A549 (cell line): ENCODE measurements around the gene CD3G. TPM values are rescaled to one million over a fixed set of nuclear protein-coding genes. Genes with fewer than 3 reads are reported as not detected.

Source experiments
- ATAC-seq, 2 experiments: fragments of 200-7000 bp in 1 of 2; fragments of >200 bp in 1 of 2; cut with Nextera tagmentation in 1 of 2; cut with Tn5 transposase in 1 of 2; 3 replicates each; pipeline versions ENCODE4 v1.8.0 to v1.9.1; 2018 to 2020; ENCODE audit warnings: mild to moderate bottlenecking in 1 of 2, moderate library complexity in 1 of 2
- CTCF ChIA-PET: fragments of 300-600 bp; sonication (Branson Sonifier 250); formaldehyde crosslinking; extraction: SDS; loops from one replicate; lab custom pipeline; 2021; ENCODE audit warnings: antibody characterized with exemption, inconsistent platforms; lab: Yijun Ruan, JAX
- POLR2A ChIA-PET: fragments of 350-600 bp; formaldehyde crosslinking; extraction: SDS; loops from one replicate; lab custom pipeline; 2021; ENCODE audit warnings: antibody characterized with exemption, inconsistent platforms; lab: Yijun Ruan, JAX
- DNase-seq, 2 experiments: peaks; one replicate each; pipeline versions ENCODE4 v3.0.0 to v3.0.0-alpha.2; 2011 to 2016; ENCODE audit warnings: low read depth in 1 of 2, low spot score in 1 of 2
- FAIRE-seq: peaks from 2 replicates; lab custom pipeline; 2011; peaks lifted over from hg19 to GRCh38; lab: Jason Lieb, UNC
- H3K27ac ChIP-seq, 2 experiments: fragments of >200 bp; sonication (Bioruptor Twin); formaldehyde crosslinking; 3 replicates each; pipeline ENCODE4 v1.5.1; 2016 to 2017
- H3K4me1 ChIP-seq: fragments of >200 bp; sonication (Bioruptor Twin); formaldehyde crosslinking; 3 replicates; pipeline ENCODE4 v1.6.1; 2016
- H3K4me2 ChIP-seq: fragments of >200 bp; sonication (Bioruptor Twin); formaldehyde crosslinking; 3 replicates; pipeline ENCODE4 v1.6.1; 2016
- H3K4me3 ChIP-seq: fragments of >200 bp; sonication (Bioruptor Twin); formaldehyde crosslinking; 3 replicates; pipeline ENCODE4 v1.5.1; 2016
- H3K9me3 ChIP-seq: fragments of >200 bp; sonication (Bioruptor Twin); formaldehyde crosslinking; 3 replicates; pipeline ENCODE4 v1.6.1; 2016
- BHLHE40 ChIP-seq: IDR thresholded peaks from 2 replicates; pipeline ENCODE4 v1.6.1; 2012; ENCODE audit warnings: low read depth, low read length, inconsistent platforms
- CBX2 ChIP-seq: fragments of 200-600 bp; sonication (generic); IDR thresholded peaks from 2 replicates; pipeline ENCODE4 v1.6.1; 2016; ENCODE audit warnings: low read depth, mild to moderate bottlenecking, borderline replicate concordance
- EHF ChIP-seq: fragments of 250-450 bp; sonication (Bioruptor Pico); IDR thresholded peaks from 2 replicates; pipeline ENCODE4 v1.5.0; 2020; ENCODE audit warnings: mild to moderate bottlenecking
- EHMT2 ChIP-seq: fragments of 200-600 bp; sonication (generic); IDR thresholded peaks from 2 replicates; pipeline ENCODE4 v1.6.1; 2016; ENCODE audit warnings: antibody characterized with exemption, low read depth, mild to moderate bottlenecking, moderate library complexity
- ESRRA ChIP-seq: fragments of 150-350 bp; IDR thresholded peaks from 2 replicates; pipeline ENCODE4 v1.6.1; 2014; ENCODE audit warnings: mild to moderate bottlenecking, low read length, borderline replicate concordance
- FOSB ChIP-seq: fragments of 250-450 bp; sonication (Bioruptor Pico); IDR thresholded peaks from 2 replicates; pipeline ENCODE4 v1.5.0; 2020; ENCODE audit warnings: mild to moderate bottlenecking, moderate library complexity
- FOSL2 ChIP-seq, 2 experiments: fragments of 450-650 bp in 1 of 2; fragments of >200 bp in 1 of 2; sonication (Bioruptor Twin) in 1 of 2; formaldehyde crosslinking; IDR thresholded peaks; 2 replicates each; pipeline versions ENCODE4 v1.5.0 to v1.6.1; 2016 to 2020; ENCODE audit warnings: mild to moderate bottlenecking in 1 of 2, moderate library complexity in 1 of 2
- FOXS1 ChIP-seq: fragments of 250-450 bp; sonication (Bioruptor Pico); IDR thresholded peaks from 2 replicates; pipeline ENCODE4 v1.5.0; 2020; ENCODE audit warnings: mild to moderate bottlenecking, moderate library complexity
- HDAC2 ChIP-seq: fragments of 200-600 bp; sonication (generic); IDR thresholded peaks from 2 replicates; pipeline ENCODE4 v1.6.1; 2016
- HEYL ChIP-seq: fragments of 250-450 bp; sonication (Bioruptor Pico); IDR thresholded peaks from 2 replicates; pipeline ENCODE4 v1.8.0; 2021; ENCODE audit warnings: mild to moderate bottlenecking, moderate library complexity
- HOXA7 ChIP-seq: fragments of 250-450 bp; sonication (Bioruptor Pico); IDR thresholded peaks from 2 replicates; pipeline ENCODE4 v1.5.0; 2020; ENCODE audit warnings: mild to moderate bottlenecking, moderate library complexity
- HOXB5 ChIP-seq: fragments of 250-450 bp; sonication (Bioruptor Pico); IDR thresholded peaks from 2 replicates; pipeline ENCODE4 v1.5.0; 2020; ENCODE audit warnings: mild to moderate bottlenecking, moderate library complexity
- JUNB ChIP-seq: fragments of >200 bp; sonication (Bioruptor Twin); formaldehyde crosslinking; IDR thresholded peaks from 2 replicates; pipeline ENCODE4 v1.6.1; 2016
- POLR2A ChIP-seq: IDR thresholded peaks from 2 replicates; pipeline ENCODE4 v1.6.1; 2012; ENCODE audit warnings: mild to moderate bottlenecking, low read length
- POLR2AphosphoS2 ChIP-seq: conservative IDR thresholded peaks from 2 replicates; pipeline ENCODE4 v1.6.1; 2012; ENCODE audit warnings: low read length, improper control_type of control experiment, inconsistent platforms
- RFX5 ChIP-seq: fragments of 450-650 bp; IDR thresholded peaks from 2 replicates; pipeline ENCODE4 v1.7.1; 2014; ENCODE audit warnings: antibody characterized with exemption, mild to moderate bottlenecking, moderate library complexity
- TFCP2L1 ChIP-seq: fragments of 250-450 bp; sonication (Bioruptor Pico); IDR thresholded peaks from 2 replicates; pipeline ENCODE4 v1.5.0; 2021; ENCODE audit warnings: mild to moderate bottlenecking
- ZFP36 ChIP-seq: fragments of 450-650 bp; IDR thresholded peaks from 2 replicates; pipeline ENCODE4 v1.6.1; 2014; ENCODE audit warnings: borderline replicate concordance; ENCODE audit not compliant: partially characterized antibody
- ZSCAN20 ChIP-seq: fragments of 250-450 bp; sonication (Bioruptor Pico); IDR thresholded peaks from 2 replicates; pipeline ENCODE4 v1.8.0; 2022; ENCODE audit warnings: mild to moderate bottlenecking, moderate library complexity
- WGBS: methylation state at CpG from one replicate; pipeline ENCODE4 v1.1.6; 2017; ENCODE audit errors: missing lambda C conversion rate; 5-methylcytosine and 5-hydroxymethylcytosine counted together
- polyA plus RNA-seq, 4 experiments: library from polyadenylated mRNA; depleted of rRNA in 3 of 4; stranded (reverse); fragments of >200 nt; fragmentation: RNase III in 1 of 4; extraction: RNeasy Plus Mini Kit Qiagen cat#74134 plus additional on column Dnase treatment in 1 of 4; gene quantifications; 2 replicates in 3 of 4; 3 replicates in 1 of 4; pipeline ENCODE4 v1.2.3, GENCODE V29; 2011 to 2017
- TF ChIP-seq, protein P1 (sequence below): fragments of 250-450 bp; sonication (Bioruptor Pico); IDR thresholded peaks from 2 replicates; pipeline ENCODE4 v1.5.0; 2021; ENCODE audit warnings: mild to moderate bottlenecking, moderate library complexity, borderline replicate concordance
- TF ChIP-seq, protein P2 (sequence below): fragments of >200 bp; sonication (Bioruptor Twin); formaldehyde crosslinking; IDR thresholded peaks from 2 replicates; pipeline ENCODE4 v1.6.1; 2016

CD3G gene
- polyA plus RNA-seq, 2 of the 4 experiments (the other 2 are of a cell fraction), result not detected

DNA sequence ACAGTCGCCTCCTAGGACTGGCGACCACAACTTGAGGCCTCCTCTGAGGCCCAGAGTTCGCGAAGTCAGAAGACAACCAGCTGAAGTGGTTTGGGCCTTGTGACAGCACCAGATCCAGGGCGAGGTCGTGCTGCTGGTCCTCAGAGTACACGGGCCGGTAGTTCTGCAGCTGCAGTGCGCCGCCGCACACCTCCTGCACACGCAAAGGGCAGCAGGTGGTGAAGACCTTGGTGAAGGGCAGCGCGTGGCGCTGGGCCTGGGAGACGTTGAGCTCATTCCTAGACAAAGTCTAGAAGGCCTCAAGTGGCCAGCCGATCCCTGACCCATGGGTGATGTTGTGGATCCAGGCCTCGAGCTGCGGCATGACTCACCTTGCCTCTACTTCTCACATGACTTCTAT lies 21.4 kb upstream of the CD3G start:
- Histone ChIP-seq H3K27ac (no peak overlapping the region), H3K4me2 (no peak overlapping the region), H3K4me3 (no peak overlapping the region), H3K9me3 (no peaks in the 10 kb centered on the region), H3K4me1 (no peaks in the 10 kb centered on the region)
- FAIRE-seq, result no peak
- POLR2A ChIA-PET, result no interaction called here
- CTCF ChIA-PET, result interaction anchor here (2.0 kb wide), 1 partner anchor 31 kb away, joined by 6 read pairs; no protein-coding TSS in a partner anchor
- ATAC-seq, result no peak
- TF ChIP-seq HEYL (no peak), FOSB (CRISPR knock-in tag) (no peak), CBX2 (no peak), ZFP36 (no peak), HOXB5 (no peak), TFCP2L1 (CRISPR knock-in tag) (no peak), HDAC2 (no peak), BHLHE40 (no peak), FOSL2 (IDR thresholded peaks at IDR 0.05) (no peak), FOSL2 (CRISPR knock-in tag; IDR thresholded peaks at IDR 0.05) (no peak), FOXS1 (CRISPR knock-in tag) (no peak), ESRRA (no peak), ZSCAN20 (no peak), JUNB (no peak)
- TF ChIP-seq, protein P1, sequence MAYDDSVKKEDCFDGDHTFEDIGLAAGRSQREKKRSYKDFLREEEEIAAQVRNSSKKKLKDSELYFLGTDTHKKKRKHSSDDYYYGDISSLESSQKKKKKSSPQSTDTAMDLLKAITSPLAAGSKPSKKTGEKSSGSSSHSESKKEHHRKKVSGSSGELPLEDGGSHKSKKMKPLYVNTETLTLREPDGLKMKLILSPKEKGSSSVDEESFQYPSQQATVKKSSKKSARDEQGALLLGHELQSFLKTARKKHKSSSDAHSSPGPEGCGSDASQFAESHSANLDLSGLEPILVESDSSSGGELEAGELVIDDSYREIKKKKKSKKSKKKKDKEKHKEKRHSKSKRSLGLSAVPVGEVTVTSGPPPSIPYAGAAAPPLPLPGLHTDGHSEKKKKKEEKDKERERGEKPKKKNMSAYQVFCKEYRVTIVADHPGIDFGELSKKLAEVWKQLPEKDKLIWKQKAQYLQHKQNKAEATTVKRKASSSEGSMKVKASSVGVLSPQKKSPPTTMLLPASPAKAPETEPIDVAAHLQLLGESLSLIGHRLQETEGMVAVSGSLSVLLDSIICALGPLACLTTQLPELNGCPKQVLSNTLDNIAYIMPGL (CRISPR knock-in tag), result no peak
- TF ChIP-seq, protein P2, sequence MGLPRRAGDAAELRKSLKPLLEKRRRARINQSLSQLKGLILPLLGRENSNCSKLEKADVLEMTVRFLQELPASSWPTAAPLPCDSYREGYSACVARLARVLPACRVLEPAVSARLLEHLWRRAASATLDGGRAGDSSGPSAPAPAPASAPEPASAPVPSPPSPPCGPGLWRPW, result no peak
- WGBS, result 79% methylated on average over 19 of the region's 19 CpGs
- DNase-seq, result no peak

DNA sequence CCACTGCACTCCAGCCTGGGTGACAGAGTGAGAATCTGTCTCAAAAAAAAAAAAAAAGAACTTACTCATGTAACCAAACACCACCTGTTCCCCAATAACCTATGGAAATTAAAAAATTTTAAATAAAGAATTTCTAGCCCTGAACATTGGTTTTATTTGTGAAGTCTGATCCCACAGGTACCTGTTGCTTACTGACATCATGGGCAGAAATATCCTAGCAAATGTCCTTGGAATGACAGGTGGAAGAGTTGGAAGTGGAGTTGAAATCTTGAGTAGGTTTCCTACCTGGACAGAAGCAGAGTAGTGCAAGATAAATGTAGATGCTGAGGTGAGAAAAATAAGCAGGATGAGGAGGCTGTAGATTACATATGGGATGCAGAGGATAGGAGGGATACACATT lies 18.9 kb upstream of the CD3G start:
- no peak overlapping the region for H3K27ac ChIP-seq
- no peaks in the 10 kb centered on the region for H3K9me3 ChIP-seq
- H3K4me3 ChIP-seq, result no peak overlapping the region
- DNase-seq, result no peak
- FAIRE-seq, result no peak
- TF ChIP-seq EHF (CRISPR knock-in tag), result no peak
- no peak for TF ChIP-seq POLR2A
- TF ChIP-seq TFCP2L1 (CRISPR knock-in tag), result no peak
- TF ChIP-seq HOXA7 (CRISPR knock-in tag), result no peak
- TF ChIP-seq EHMT2, result no peak
- TF ChIP-seq HOXB5, result no peak
- TF ChIP-seq HDAC2, result no peak
- no peak for TF ChIP-seq RFX5
- ChIA-PET POLR2A (no interaction called here), CTCF (no interaction called here)
- no peaks in the 10 kb centered on the region for H3K4me1 ChIP-seq
- no peak overlapping the region for H3K4me2 ChIP-seq
- no peak for ATAC-seq

- DNase-seq (no peak), ATAC-seq (no peak), FAIRE-seq (no peak)
- TF ChIP-seq EHF (CRISPR knock-in tag) (no peak), POLR2AphosphoS2 (no peak)
- TF ChIP-seq, protein P1 (CRISPR knock-in tag), result no peak
- no peak overlapping the region for H3K4me3 ChIP-seq
- no peak overlapping the region for H3K4me2 ChIP-seq
- H3K4me1 ChIP-seq, result no peaks in the 10 kb centered on the region
- POLR2A ChIA-PET, result no interaction called here
- no peaks in the 10 kb centered on the region for H3K9me3 ChIP-seq
- no peak overlapping the region for H3K27ac ChIP-seq
- CTCF ChIA-PET, result no interaction called here
Measured at GRCh38 chr11:118328745-118329144, 15.4 kb upstream of the CD3G start.
